GM18858 (cell line): ENCODE results near the gene NSUN4.
"Not testable (repeated sequence)": the region's sequence is repeated elsewhere in the genome, so short reads cannot be mapped to it uniquely, and the experiment has no call there.

Source experiments
- ATAC-seq: cut with Tn5 transposase; IDR thresholded peaks from one replicate; pipeline ENCODE4 v1.9.1; 2021; ENCODE audit not compliant: unreplicated experiment

The NSUN4 gene

DNA sequence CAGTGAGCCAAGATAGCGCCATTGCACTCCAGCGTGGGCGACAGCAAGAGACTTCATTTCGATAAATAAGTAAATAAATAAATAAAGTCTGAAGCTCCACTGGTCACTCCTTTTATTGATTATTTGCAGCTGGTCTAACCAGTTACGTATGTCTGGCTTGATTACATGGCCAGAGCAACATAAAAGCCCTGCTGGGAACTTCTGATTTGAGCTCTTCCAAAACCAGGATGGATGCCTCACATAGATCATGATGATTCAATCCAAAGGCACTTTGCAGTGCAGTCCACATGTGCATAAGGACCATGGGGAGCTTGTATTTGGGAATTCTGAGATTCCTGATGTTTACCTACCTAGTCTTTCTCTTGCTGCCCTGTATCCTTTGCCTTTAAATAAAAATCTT is 24.0 kb downstream of the NSUN4 start:
- ATAC-seq = no peak

DNA sequence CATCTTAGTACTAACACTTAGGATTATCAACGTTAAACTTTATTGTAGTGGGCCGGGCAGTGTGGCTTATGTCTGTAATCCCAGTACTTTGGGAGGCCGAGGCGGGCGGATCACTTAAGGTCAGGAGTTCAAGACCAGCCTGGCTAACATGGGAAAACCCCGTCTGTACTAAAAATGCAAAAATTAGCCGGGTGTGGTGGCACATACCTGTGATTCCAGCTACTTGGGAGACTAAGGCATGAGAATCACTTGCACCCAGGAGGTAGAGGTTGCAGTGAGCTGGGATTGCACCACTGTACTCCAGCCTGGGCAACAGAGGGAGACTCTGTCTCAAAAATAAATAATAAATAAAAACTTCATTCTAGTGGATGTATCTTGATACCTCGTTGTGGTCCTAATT is 25.2 kb downstream of the NSUN4 start:
- ATAC-seq = not testable (repeated sequence)

DNA sequence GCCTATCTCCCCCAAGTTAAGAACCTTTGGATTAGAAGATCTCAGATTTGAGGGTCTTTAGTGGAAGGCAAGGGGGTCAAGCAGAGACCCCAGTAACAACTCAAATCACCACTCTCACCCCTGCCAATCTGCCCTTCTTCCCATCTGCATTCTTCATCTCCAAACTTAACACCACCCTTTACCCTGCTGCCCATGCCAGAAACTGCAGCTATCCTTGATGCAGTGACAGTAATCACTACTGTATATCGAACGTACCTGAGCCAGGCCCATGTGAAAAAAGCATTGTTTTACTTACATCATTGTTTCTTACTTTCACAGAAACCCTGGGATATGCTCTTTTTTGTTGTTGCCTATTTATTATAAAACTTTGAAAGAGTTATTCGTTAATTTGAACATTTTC is 26.5 kb downstream of the NSUN4 start:
- no peak for ATAC-seq

DNA sequence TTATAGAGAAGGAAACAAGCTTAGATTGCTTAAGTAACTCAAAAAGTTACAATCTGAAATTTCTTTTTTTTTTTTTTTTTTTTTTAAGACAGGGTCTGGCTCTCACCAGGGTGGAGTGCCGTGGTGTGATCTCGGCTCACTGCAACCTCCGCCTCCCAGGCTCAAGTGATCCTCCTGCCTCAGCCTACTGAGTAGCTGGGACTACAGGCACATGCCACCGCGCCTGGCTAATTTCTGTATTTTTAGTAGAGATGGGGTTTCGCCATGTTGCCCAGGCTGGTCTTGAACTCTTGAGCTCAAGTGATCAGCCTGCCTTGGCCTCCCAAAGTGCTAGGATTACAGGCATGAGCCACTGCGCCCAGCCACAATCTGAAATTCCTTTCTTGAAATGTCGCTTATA is 27.1 kb downstream of the NSUN4 start:
- not testable (repeated sequence) for ATAC-seq

DNA sequence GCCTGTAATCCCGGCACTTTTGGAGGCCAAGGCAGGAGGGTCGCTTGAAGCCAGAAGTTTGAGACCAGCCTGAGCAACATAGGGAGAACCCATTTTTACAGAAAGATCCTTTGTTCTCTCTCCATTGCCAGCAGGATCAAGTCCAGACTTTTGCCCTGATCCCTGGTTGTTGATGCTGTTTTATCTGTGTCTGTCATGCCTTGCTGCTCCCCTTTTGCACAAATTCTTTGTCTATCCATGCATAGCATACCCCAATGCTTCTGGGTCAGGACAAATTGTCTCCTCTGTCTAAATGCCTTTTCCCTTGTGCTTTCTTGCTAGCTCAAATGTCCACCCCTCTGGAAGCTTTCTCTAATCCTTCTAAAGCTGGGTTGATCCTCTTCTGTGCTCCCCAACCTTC is 28.2 kb downstream of the NSUN4 start:
- ATAC-seq = no peak

DNA sequence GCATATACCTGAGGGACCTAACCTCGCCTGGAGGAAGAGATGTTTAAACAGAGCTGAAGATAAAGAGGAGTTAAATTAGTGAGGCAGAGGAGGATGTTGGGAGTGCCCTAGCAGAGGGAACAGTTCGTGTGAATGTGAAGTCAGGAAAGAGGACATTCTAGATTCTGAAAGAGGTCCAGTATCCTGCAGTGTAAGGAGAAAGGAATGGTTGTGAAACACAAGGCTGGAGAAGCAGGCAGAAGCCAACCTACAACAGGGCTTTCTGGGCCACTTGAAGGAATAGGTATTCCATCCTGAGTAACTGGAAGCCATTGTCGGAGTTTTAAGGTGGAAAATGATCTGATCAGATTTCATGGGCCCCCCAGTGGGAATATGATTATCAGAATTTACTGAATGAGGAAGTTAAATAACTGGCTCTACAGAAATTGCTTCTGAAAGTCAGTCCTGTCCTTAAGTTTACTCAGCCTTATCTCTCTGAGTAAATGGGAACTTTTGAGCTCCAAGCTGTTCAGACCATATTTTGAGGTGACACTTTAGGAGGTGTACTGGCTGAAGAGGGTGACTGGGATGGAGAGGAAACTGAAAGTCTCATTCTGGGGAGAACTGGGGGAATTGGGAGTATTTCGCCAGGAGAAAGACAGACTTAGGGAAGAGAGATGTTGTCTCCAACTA is 29.1 kb downstream of the NSUN4 start:
- no peak for ATAC-seq

DNA sequence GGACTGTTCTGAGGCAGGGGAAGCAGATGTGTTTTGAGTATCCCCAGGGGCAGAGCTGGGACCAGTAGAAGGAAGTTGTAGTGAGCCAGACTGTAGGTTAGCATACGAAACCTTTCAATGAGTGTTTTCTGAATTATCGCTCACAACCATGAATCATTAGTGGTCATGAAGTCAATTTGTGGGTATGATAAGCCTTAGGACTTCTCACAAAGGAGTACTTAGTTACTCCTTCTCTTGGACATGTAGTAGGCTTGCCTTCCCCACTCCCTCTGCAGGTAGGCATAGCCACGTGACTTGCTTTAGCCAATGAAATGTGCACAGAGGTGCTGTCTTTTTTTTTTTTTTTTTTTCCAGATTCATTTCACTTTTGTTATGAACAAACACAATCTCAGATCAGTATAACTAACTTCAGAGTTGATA is 29.6 kb downstream of the NSUN4 start:
- no peak for ATAC-seq

DNA sequence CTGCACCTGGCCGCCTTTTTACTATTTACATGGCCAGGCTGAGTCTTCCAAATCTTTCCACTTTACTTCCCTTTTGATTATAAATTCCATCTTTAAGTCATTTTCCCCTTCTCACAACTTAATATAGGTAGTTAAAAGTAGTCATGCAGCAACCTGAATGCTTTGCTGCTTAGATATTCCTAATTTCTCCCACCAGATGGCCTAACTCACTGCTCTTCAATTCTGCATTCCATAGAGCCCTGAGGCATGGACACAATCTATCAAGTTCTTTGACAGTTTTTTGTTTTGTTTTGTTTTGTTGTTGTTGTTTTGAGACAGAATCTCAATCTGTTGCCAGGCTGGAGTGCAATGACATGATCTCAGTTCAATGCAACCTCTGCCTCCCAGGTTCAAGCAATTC is 31.8 kb downstream of the NSUN4 start:
- ATAC-seq = no peak

DNA sequence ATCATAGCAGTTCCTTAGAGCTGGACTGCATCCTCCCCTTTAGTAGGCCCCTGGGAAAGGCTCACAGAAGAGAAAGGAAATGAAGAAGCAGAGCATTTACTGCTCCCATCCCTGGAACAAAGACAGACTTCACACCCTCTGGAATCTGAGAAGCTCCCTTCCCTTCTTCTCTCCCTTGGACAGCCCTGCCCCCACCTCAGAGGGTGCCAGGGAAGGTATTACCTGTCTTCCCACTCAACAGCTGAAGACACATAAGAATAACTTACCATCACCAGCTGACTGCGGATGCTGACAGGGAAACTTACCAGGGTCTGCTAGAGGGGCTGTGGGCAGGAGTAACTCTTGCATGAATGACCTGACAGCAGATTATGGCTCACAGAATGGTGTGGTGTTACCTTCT is 39.4 kb downstream of the NSUN4 start:
- no peak for ATAC-seq

DNA sequence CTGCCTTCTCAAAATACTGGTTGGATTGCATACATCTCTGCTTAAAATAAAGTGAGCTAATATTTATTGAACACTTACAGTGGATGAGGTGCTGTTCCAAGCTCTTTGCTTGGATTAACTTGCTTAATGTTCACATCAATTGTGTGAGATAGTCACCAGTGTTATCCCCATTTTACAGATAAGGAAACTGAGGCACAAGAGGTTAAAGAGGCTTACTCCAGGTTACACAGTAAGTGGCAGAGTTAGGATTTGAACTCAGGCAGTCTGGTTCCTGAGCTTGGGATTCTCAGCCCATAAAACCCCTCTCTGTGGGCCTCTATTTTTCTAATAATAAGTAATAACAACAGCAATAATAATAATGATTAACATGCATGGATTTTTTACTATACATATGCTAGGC is 39.9 kb downstream of the NSUN4 start:
- no peak for ATAC-seq

DNA sequence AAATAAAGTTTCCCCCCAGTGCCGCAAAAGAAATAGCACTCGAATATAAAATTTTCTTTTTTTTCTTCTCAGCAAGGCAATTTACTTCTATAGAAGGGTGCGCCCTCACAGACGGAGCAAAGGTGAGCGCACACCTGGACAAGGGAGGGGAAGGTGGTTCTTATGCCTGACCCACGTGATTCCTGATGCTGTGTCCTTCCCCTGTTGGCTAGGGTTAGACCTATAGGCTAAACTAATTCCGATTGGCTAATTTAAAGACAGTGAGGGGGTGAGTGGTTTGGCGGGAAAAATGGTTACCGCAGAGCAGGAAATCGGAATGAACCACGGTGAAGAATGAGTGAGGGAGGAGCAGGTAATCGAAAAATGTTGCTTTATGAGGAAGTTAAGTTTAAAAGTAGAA is 52.9 kb downstream of the NSUN4 start:
- no peak for ATAC-seq

DNA sequence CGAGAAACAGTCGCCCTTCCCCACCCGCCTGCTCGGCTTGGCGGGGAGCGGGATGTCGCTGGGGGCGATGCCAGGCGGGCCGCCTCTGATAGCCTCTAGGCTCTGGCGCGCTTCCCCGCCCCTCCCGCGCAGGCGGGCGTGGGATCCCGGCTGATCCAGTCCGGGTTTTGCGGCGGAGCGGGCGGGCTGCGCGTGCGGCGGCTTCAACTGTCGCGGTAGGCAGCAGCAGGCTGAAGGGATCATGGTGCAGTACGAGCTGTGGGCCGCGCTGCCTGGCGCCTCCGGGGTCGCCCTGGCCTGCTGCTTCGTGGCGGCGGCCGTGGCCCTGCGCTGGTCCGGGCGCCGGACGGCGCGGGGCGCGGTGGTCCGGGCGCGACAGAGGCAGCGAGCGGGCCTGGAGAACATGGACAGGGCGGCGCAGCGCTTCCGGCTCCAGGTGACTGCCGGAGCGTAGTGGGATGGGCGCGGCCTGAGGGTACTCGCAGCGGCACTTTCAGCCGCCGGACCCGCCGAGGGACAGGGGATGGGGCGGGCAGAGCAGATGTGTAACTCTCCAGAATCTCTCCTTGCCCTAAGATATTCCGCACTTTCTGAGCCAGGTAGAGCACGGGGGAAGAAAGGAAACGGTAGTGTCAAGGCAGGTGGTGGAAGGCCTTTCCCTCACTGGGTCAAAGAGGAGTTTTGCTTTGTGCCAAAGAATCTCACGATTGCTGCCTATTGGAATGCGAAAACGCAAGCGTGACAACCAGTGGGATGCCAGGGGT is 53.7 kb downstream of the NSUN4 start, which contains the start of gene FAAH:
Gene FAAH (plus strand): TSS at position 210 of the 764 bp plus-strand sequence. CDS start 32 bp downstream, at position 242.
- no peak for ATAC-seq

DNA sequence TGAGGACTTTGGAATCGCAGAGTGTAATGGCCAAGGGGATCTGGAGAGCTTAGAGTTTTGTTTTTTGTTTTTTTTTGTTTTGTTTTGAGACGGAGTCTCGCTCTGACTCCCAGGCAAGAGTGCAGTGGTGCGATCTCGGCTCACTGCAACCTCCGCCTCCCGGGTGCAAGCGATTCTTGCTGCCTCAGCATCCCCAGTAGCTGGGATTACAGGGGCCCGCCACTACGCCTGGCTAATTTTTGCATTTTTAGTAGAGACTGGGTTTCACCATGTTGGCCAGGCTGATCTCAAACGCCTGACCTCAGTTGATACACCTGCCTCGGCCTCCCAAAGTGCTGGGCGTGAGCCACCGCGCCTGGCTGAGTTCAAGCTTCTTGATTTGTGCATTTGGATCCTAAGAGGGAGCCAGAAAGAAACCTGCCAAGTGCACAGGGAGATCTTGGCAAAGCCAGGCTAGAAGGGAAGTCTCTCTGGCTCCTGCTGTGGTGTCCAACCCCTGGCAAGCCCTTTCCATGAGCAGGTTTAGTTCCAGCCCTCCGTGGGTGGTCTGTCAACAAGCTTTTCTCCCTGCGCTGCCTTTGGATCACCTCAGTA is 54.4 kb downstream of the NSUN4 start:
- ATAC-seq = no peak

DNA sequence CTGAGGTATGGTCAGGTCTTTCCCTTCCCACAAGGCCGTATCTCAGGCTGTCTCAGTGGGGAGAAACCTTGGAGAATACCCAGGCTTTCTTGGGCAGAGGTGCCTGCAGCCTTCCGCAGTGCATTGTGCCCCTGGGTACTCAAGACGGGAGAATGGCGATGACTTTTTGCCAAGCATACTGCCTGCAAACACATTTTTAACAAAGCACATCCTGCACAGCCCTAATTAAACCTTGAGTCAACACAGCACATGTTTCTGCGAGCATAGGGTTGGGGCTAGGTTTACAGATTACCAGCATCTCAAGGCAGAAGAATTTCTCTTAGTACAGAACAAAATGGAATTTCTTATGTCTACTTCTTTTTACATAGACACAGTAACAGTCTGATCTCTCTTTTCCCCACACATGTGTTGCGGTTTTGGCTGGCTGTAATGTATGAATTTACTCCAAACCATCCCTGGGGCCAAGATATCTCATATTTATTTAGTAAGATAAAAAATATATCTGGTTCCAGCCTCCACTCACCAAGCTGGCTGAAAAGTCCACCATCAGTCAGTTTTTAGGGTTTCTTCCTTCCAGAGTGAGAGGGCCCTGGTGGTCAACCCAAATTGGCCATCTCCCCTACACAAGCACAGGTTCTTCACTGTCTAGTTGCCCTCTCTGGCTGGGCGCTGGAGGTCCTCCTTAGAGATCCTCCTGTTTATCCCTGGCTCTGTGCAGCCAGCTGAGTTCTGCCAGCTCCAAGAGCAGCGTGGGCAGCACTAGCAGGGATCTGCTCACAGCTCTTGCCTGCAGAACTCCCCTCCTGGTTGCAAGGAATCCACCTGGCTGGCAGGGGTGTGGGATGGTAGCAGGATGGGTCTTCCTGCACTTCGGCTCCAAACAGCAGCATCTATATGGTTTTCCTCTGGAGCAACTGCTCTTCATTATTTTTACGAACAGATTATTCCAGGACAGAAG is 56.1 kb downstream of the NSUN4 start:
- ATAC-seq = no peak

DNA sequence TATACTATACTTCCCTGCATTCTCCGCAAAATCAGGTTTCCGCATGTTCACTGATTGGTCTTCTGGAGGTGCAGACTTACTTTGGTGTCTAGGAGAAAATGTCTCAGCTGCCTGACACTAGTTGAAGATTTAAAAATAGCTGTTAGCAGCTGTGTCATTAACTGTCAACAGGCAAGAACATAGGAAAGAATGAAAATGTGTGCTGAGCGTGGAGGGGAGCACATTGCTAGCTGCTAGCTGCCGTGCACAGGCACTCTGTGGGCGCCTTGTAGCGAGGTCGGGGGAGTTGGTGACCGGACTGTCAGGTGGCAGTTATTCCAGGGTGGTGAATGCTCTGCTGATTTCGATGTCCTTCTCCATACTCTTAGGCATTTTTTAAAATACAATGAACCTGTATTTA is 58.7 kb downstream of the NSUN4 start:
- no peak for ATAC-seq

DNA sequence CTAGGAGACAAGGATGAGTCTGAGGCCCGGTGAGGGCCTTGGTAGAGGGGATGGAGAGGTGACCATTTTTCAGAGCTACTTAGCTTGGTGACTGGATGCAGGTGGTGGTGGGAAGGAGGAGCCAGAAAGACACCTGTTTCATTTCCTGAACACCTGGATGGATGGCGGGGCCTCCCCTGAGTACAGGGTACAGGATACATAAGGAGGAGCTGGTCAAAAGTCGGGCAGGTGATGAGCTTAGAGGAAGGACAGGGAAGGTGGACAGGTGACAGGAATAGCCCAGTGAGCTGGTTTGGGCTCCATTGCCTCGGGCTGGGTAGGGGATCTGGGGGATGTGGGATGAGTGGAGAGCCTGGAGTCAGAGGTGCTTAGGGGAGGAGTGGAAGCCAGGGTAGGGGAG is 59.8 kb downstream of the NSUN4 start:
- ATAC-seq = no peak

DNA sequence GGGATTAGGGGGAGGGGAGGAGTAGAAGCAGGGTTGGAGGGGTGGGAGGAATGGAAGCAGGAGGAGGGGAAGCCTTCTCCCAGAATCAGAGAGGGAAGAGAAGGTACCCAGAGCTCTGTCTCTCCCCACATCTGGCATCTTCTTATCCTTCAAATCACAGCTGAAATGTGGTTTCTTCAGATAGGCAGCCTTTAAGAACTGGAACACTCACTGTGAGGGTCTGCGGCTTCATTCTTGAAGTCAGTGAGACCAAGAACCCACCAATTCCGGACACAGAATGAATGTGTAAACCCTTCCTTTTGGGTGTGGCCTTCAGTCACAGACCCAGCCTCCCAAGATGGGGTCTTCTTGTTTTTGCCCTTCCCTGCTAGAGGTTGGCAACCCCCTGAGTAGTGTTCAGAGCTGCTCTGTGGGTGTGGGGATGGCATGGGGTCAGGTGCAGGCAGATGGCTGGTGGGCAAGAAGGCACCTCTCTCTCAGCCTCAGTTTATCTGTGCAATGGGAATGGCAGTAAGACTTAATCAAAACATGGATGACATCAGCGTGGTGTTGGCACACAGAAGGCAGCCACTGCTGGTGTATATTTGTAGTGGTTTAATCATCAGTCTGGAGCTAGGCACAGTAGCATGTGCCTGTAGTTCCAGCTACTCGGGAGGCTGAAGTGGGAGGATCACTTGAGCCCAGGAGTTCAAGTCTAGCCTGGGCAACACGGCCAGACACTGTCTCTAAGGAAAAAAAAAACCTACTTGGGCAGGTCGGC is 60.7 kb downstream of the NSUN4 start:
- no peak for ATAC-seq

DNA sequence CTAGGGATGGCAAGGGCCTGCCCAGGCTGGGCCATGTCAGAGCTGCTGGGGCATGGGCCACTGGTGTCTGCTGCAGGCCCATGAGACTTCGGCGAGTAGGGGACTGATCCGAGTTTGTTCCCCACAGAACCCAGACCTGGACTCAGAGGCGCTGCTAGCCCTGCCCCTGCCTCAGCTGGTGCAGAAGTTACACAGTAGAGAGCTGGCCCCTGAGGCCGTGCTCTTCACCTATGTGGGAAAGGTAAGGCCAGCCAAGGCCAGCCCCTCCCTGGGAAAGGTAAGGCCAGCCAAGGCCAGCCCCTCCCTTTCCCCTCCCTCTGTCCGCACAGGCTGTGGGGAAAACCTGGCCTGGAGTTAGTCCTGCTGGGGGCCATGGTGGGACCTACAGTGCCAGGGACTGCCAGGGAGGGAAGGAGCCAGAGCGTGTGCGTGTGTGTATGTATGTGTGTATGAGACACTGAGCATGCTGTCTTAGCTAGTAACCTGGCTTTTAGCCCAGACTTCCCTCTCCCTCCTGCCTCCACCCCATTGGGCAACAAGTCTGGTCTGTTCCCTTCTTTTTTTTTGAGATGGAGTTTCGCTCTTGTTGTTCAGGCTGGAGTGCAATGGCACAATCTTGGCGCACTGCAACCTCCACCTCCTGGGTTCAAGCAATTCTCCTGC is 61.5 kb downstream of the NSUN4 start:
- no peak for ATAC-seq

DNA sequence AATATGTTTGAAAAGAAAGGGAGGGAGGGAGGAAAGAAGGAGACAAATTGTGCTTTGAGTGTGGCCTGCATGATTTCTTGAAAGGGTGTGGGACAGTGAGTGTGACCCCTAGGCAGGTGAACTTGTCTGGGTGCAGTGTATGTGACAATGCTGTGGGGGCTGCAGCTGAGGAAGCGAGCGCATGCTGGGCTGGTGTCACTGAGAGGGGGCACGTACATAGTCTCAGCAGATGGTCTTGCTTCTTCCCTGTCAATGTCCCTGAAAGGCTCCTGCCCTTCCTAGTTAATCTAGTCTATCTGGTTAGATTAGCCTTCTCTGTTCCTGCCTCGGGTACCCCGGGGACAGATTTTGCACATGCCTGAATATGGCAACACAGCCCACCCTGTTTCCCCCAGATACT is 63.3 kb downstream of the NSUN4 start:
- no peak for ATAC-seq
